H1 (cell line): Measurements from ENCODE around the gene KCTD21. TPM values are rescaled to one million over a fixed set of nuclear protein-coding genes. Genes with fewer than 3 reads are reported as not detected.
A peak's percentile ranks its signal among the peaks of the same experiment; 100 is the strongest.

Experiments
- CTCF ChIA-PET: fragments of 300-600 bp; sonication (Branson Sonifier 250); formaldehyde crosslinking; loops from one replicate; lab custom pipeline; 2021; ENCODE audit not compliant: partially characterized antibody; lab: Charles Lee
- POLR2A ChIA-PET: fragments of 300-600 bp; sonication (Branson Sonifier 250); formaldehyde crosslinking; loops from one replicate; lab custom pipeline; 2021; ENCODE audit warnings: inconsistent platforms; ENCODE audit not compliant: partially characterized antibody; lab: Charles Lee
- DNase-seq, 2 experiments: peaks; one replicate each; pipeline versions ENCODE4 v3.0.0 to v3.0.0-alpha.2; 2010 to 2022; ENCODE audit warnings: low spot score in 2 of 2, low read depth in 1 of 2, mixed read lengths in 1 of 2
- FAIRE-seq: peaks from 2 replicates; lab custom pipeline; 2011; peaks lifted over from hg19 to GRCh38; lab: Jason Lieb, UNC
- H2AFZ ChIP-seq: 2 replicates; pipeline ENCODE4 v1.8.1; 2012; ENCODE audit warnings: low read length, inconsistent platforms
- H2AK5ac ChIP-seq: 2 replicates; pipeline ENCODE4 v1.6.1; 2013; ENCODE audit warnings: low read depth, low read length
- H2BK120ac ChIP-seq: replicated peaks from 2 replicates; pipeline ENCODE3; 2013; ENCODE audit warnings: low read depth, low read length, inconsistent platforms
- H2BK12ac ChIP-seq: 2 replicates; pipeline ENCODE4 v1.6.1; 2013; ENCODE audit warnings: low read depth, low read length
- H2BK15ac ChIP-seq: 2 replicates; pipeline ENCODE4 v1.6.1; 2013; ENCODE audit warnings: low read length
- H2BK20ac ChIP-seq: 2 replicates; pipeline ENCODE4 v1.6.1; 2013; ENCODE audit warnings: low read length
- H2BK5ac ChIP-seq: 2 replicates; pipeline ENCODE4 v1.6.1; 2013; ENCODE audit warnings: low read depth, low read length
- H3K14ac ChIP-seq: 2 replicates; pipeline ENCODE4 v1.6.1; 2013; ENCODE audit warnings: inconsistent platforms; ENCODE audit not compliant: insufficient read length
- H3K18ac ChIP-seq: 2 replicates; pipeline ENCODE4 v1.6.1; 2013; ENCODE audit warnings: low read length; ENCODE audit errors: extremely low read depth
- H3K23ac ChIP-seq: 2 replicates; pipeline ENCODE4 v1.6.1; 2013; ENCODE audit warnings: inconsistent platforms; ENCODE audit not compliant: insufficient read length
- H3K23me2 ChIP-seq: 2 replicates; pipeline ENCODE4 v1.6.1; 2013; ENCODE audit warnings: low read depth, low read length
- H3K27ac ChIP-seq: 2 replicates; pipeline ENCODE4 v1.6.1; 2011; ENCODE audit warnings: low read depth, low read length, inconsistent platforms
- H3K27me3 ChIP-seq, 4 experiments: replicated peaks in 1 of 4; 1 replicate in 1 of 4; 2 replicates in 3 of 4; pipeline versions ENCODE4 v1.6.1 to v1.8.1; 2011 to 2013; ENCODE audit warnings: low read length in 3 of 4, mild to moderate bottlenecking in 3 of 4, inconsistent platforms in 2 of 4, mixed read lengths in 2 of 4, moderate library complexity in 1 of 4; ENCODE audit not compliant: control insufficient read depth in 3 of 4, insufficient read depth in 3 of 4; ENCODE audit errors: extremely low read depth in 1 of 4
- H3K36me3 ChIP-seq, 4 experiments: 2 replicates each; pipeline versions ENCODE4 v1.6.1 to v1.8.1; 2011 to 2013; ENCODE audit warnings: mild to moderate bottlenecking in 4 of 4, low read length in 3 of 4, moderate library complexity in 2 of 4, control low read depth in 1 of 4, inconsistent platforms in 1 of 4; ENCODE audit not compliant: insufficient read depth in 4 of 4, control insufficient read depth in 2 of 4
- H3K4ac ChIP-seq: replicated peaks from 2 replicates; pipeline ENCODE3; 2013; ENCODE audit warnings: low read length, low read depth, mixed read lengths, inconsistent platforms; ENCODE audit not compliant: insufficient read length
- H3K4me1 ChIP-seq, 4 experiments: replicated peaks in 1 of 4; 1 replicate in 1 of 4; 2 replicates in 3 of 4; pipeline versions ENCODE4 v1.6.1 to v1.8.1; 2011 to 2013; ENCODE audit warnings: low read length in 3 of 4, inconsistent platforms in 2 of 4, mixed read lengths in 1 of 4; ENCODE audit not compliant: insufficient read depth in 4 of 4, control insufficient read depth in 3 of 4
- H3K4me2 ChIP-seq, 2 experiments: 2 replicates each; pipeline versions ENCODE4 v1.6.1 to v1.8.1; 2011 to 2013; ENCODE audit warnings: low read depth in 2 of 2, low read length in 2 of 2, control low read depth in 1 of 2, inconsistent platforms in 1 of 2, mild to moderate bottlenecking in 1 of 2; ENCODE audit not compliant: insufficient read depth in 1 of 2
- H3K4me3 ChIP-seq, 4 experiments: fragments of 200-600, 300-600 bp in 1 of 4; sonication (generic), shearing (Covaris generic), sonication (Bioruptor Twin) in 1 of 4; 2 replicates each; pipeline versions ENCODE4 v1.5.1 to v1.8.1; 2011 to 2016; ENCODE audit warnings: low read length in 4 of 4, low read depth in 3 of 4, control low read depth in 2 of 4, inconsistent platforms in 2 of 4, mild to moderate bottlenecking in 2 of 4, mixed read lengths in 1 of 4, moderate library complexity in 1 of 4; ENCODE audit not compliant: insufficient read depth in 2 of 4; ENCODE audit errors: extremely low read depth in 1 of 4
- H3K56ac ChIP-seq: replicated peaks from 2 replicates; pipeline ENCODE3; 2013; ENCODE audit warnings: low read depth, mild to moderate bottlenecking, mixed read lengths, low read length, inconsistent platforms; ENCODE audit not compliant: insufficient read length
- H3K79me1 ChIP-seq: 2 replicates; pipeline ENCODE4 v1.6.1; 2013; ENCODE audit warnings: low read depth, low read length, control low read depth
- H3K79me2 ChIP-seq, 2 experiments: 2 replicates each; pipeline versions ENCODE4 v1.6.1 to v1.8.1; 2012 to 2013; ENCODE audit warnings: low read length in 2 of 2, mild to moderate bottlenecking in 2 of 2, inconsistent platforms in 1 of 2; ENCODE audit not compliant: insufficient read depth in 2 of 2, control insufficient read depth in 1 of 2
- H3K9ac ChIP-seq, 4 experiments: replicated peaks in 1 of 4; 1 replicate in 1 of 4; 2 replicates in 3 of 4; pipeline versions ENCODE4 v1.6.1 to v1.8.1; 2011 to 2013; ENCODE audit warnings: low read depth in 3 of 4, low read length in 3 of 4, control low read depth in 2 of 4, mild to moderate bottlenecking in 2 of 4, moderate library complexity in 2 of 4, inconsistent platforms in 1 of 4; ENCODE audit errors: extremely low read depth in 1 of 4
- H3K9me3 ChIP-seq, 2 experiments: 2 replicates each; pipeline versions ENCODE4 v1.6.1 to v1.8.1; 2012 to 2013; ENCODE audit warnings: mild to moderate bottlenecking in 2 of 2, moderate library complexity in 2 of 2, control low read depth in 1 of 2, inconsistent platforms in 1 of 2, low read depth in 1 of 2, low read length in 1 of 2, mixed read lengths in 1 of 2; ENCODE audit not compliant: insufficient read depth in 2 of 2
- H4K20me1 ChIP-seq, 2 experiments: replicated peaks in 1 of 2; 2 replicates each; pipeline versions ENCODE3 to v1.8.1; 2011 to 2013; ENCODE audit warnings: inconsistent platforms in 2 of 2, low read length in 2 of 2, mild to moderate bottlenecking in 1 of 2; ENCODE audit not compliant: insufficient read depth in 2 of 2, control insufficient read depth in 1 of 2
- H4K5ac ChIP-seq: 2 replicates; pipeline ENCODE4 v1.6.1; 2013; ENCODE audit warnings: low read length, low read depth, mixed read lengths, inconsistent platforms; ENCODE audit not compliant: insufficient read length
- H4K8ac ChIP-seq: 2 replicates; pipeline ENCODE4 v1.8.0; 2013; ENCODE audit warnings: mild to moderate bottlenecking, moderate library complexity, low read length, inconsistent platforms; ENCODE audit not compliant: insufficient read depth; ENCODE audit errors: extremely low read depth
- H4K91ac ChIP-seq: replicated peaks from 2 replicates; pipeline ENCODE3; 2013; ENCODE audit warnings: low read length, mixed read lengths, inconsistent platforms; ENCODE audit not compliant: insufficient read length
- ASH2L ChIP-seq: fragments of 200-600, 300-600 bp; sonication (generic); IDR thresholded peaks from one replicate; pipeline ENCODE4 v1.7.1; 2017; ENCODE audit warnings: low read length
- BRCA1 ChIP-seq: IDR thresholded peaks from 2 replicates; pipeline ENCODE4 v1.6.1; 2012; ENCODE audit warnings: low read depth, low read length, improper control_type of control experiment
- CBX5 ChIP-seq: fragments of 300-800, 300-1000 bp; sonication (generic); IDR thresholded peaks from 2 replicates; pipeline ENCODE4 v1.7.1; 2016; ENCODE audit warnings: antibody characterized with exemption, low read length, low read depth
- HDAC6 ChIP-seq: IDR thresholded peaks from one replicate; pipeline ENCODE4 v1.7.1; 2012; ENCODE audit warnings: low read depth, mild to moderate bottlenecking, inconsistent platforms, low read length, moderate library complexity
- KDM4A ChIP-seq: IDR thresholded peaks from one replicate; pipeline ENCODE4 v1.7.1; 2012; ENCODE audit warnings: low read depth, mild to moderate bottlenecking, moderate library complexity, low read length, inconsistent platforms; ENCODE audit not compliant: severe bottlenecking
- RNF2 ChIP-seq: fragments of 200-900, 300-1000 bp; sonication (generic); IDR thresholded peaks from 2 replicates; pipeline ENCODE4 v1.7.1; 2016; ENCODE audit warnings: borderline replicate concordance, low read depth, mild to moderate bottlenecking, antibody characterized with exemption, low read length; ENCODE audit not compliant: poor library complexity, severe bottlenecking; ENCODE audit errors: missing control alignments
- TAF1 ChIP-seq: IDR thresholded peaks from 2 replicates; pipeline ENCODE4 v1.6.1; 2011; ENCODE audit warnings: mild to moderate bottlenecking, low read depth, low read length
- TEAD4 ChIP-seq: IDR thresholded peaks from 2 replicates; pipeline ENCODE4 v1.6.1; 2012; ENCODE audit warnings: low read depth, low read length, inconsistent platforms, mixed read lengths
- WGBS, 2 experiments: shearing (Covaris generic) in 1 of 2; methylation state at CpG; one replicate each; pipeline versions ENCODE4 v1.1.6 to v1.1.7; 2013 to 2015; ENCODE audit warnings: low lambda C conversion rate in 2 of 2, mixed read lengths in 2 of 2, inconsistent platforms in 1 of 2, low coverage in 1 of 2, missing lambda C conversion rate in 1 of 2; ENCODE audit not compliant: insufficient replicate concordance in 2 of 2, insufficient coverage in 1 of 2, insufficient read length in 1 of 2; ENCODE audit errors: extremely low coverage in 1 of 2, missing lambda C conversion rate in 1 of 2; 5-methylcytosine and 5-hydroxymethylcytosine counted together
- polyA plus RNA-seq, 7 experiments: library from polyadenylated mRNA; depleted of rRNA in 3 of 7; stranded (reverse) in 5 of 7; unstranded in 2 of 7; fragments of >200 nt in 5 of 7; fragments of 200-250 nt in 2 of 7; gene quantifications; 1 replicate in 5 of 7; 2 replicates in 1 of 7; 4 replicates in 1 of 7; pipeline versions ENCODE4 v1.2.1 to v1.2.3, GENCODE V29; 2011 to 2013; ENCODE audit warnings: missing spikeins in 2 of 7, mixed read lengths in 2 of 7
- total RNA-seq: library from RNA; stranded (reverse); fragmentation: NEBNext Ultra II Directional; extraction: Animal tissue kit (Norgen Biotek cat#: 25700); gene quantifications from 2 replicates; pipeline ENCODE4 v1.2.1, GENCODE V29; 2021
- TF ChIP-seq, protein P1 (sequence below): IDR thresholded peaks from 2 replicates; pipeline ENCODE4 v1.6.1; 2012; ENCODE audit warnings: inconsistent platforms
- TF ChIP-seq, protein P2 (sequence below): IDR thresholded peaks from 2 replicates; pipeline ENCODE4 v1.6.1; 2012; ENCODE audit warnings: inconsistent platforms
- TF ChIP-seq, protein P3 (sequence below): IDR thresholded peaks from 2 replicates; pipeline ENCODE4 v1.6.1; 2011; ENCODE audit warnings: low read length, improper control_type of control experiment

The KCTD21 gene
- total and polyA plus RNA-seq, 2 of the 8 experiments (the other 6 are each of a cell fraction or from before 2014, with no cell fraction given): 3.2 to 4.1 TPM

DNA sequence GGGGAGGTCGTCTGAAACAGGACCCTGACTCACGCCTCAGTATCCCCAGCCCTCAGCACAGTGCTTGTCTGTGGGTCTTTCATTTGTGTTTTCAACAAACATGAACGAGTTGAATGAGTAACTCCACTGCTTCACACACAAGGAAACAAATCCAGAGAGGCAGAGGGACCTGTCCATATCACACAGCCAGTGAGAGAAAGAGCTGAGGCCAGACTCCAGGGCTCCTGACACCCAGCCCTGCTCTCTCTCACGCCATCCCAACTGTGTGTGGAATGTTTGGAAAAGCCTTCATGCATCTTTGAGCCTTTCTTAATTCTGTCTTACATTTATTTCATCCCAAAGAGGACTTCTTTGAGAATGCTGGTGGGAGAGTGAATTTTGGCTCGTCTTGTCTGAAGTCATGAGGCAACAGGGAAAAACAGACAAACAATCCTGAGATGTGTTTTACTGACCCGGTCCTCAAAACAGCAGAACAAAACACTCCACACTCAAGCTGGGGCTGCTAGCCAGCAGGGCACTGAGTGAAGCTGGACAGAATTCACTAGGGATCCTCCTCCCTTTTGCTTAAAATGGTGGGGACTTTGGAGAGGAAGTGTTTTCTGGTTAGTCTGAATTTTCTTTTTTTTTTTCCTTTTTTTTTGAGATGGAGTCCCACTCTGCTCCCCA, 29.3 kb downstream of the KCTD21 start:
- no peak overlapping the region for H2BK120ac ChIP-seq
- no peak overlapping the region for H3K4me2 ChIP-seq
- no peaks in the 10 kb centered on the region for H3K23me2 ChIP-seq
- H3K27ac ChIP-seq: no peak overlapping the region
- no peaks in the 10 kb centered on the region for H4K20me1 ChIP-seq
- no peak overlapping the region for H3K4ac ChIP-seq
- no peak overlapping the region for H4K5ac ChIP-seq
- no peak overlapping the region for H3K56ac ChIP-seq
- no peak for DNase-seq
- no peaks in the 10 kb centered on the region for H3K79me2 ChIP-seq
- H3K9me3 ChIP-seq: no peaks in the 10 kb centered on the region
- ChIA-PET CTCF (no interaction called here), POLR2A (interaction anchor here (1.1 kb wide), 2 partner anchors 20 to 80 kb away, joined by 3 read pairs; partner anchors contain the start of genes ALG8 and NDUFC2)
- no peak overlapping the region for H3K4me3 ChIP-seq
- no peak for FAIRE-seq
- H2BK15ac ChIP-seq: no peak overlapping the region
- no peak overlapping the region for H2BK12ac ChIP-seq
- H4K8ac ChIP-seq: no peak overlapping the region
- H3K23ac ChIP-seq: no peak overlapping the region
- H3K14ac ChIP-seq: no peak overlapping the region
- no peak overlapping the region for H4K91ac ChIP-seq
- no peaks in the 10 kb centered on the region for H3K4me1 ChIP-seq
- H3K18ac ChIP-seq: no peak overlapping the region
- H2AFZ ChIP-seq: peak overlapping the region; percentile 16; the same call in 1 of the 2 replicates
- H3K36me3 ChIP-seq: no peaks in the 10 kb centered on the region
- H2BK20ac ChIP-seq: no peak overlapping the region
- H2AK5ac ChIP-seq: no peak overlapping the region
- H3K9ac ChIP-seq: no peak overlapping the region
- WGBS, 2 experiments: 72% methylated on average over 6 of the region's 6 CpGs; no CpG with 5 or more reads in 1 of the 2 experiments
- no peak overlapping the region for H2BK5ac ChIP-seq
- no peaks in the 10 kb centered on the region for H3K79me1 ChIP-seq
- H3K27me3 ChIP-seq: no peaks in the 10 kb centered on the region
- TF ChIP-seq TEAD4 (no peak), TAF1 (no peak), ASH2L (no peak), KDM4A (no peak), RNF2 (no peak), HDAC6 (no peak), BRCA1 (no peak), CBX5 (no peak)
- TF ChIP-seq, protein P1, sequence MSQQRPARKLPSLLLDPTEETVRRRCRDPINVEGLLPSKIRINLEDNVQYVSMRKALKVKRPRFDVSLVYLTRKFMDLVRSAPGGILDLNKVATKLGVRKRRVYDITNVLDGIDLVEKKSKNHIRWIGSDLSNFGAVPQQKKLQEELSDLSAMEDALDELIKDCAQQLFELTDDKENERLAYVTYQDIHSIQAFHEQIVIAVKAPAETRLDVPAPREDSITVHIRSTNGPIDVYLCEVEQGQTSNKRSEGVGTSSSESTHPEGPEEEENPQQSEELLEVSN: no peak
- TF ChIP-seq, protein P2, sequence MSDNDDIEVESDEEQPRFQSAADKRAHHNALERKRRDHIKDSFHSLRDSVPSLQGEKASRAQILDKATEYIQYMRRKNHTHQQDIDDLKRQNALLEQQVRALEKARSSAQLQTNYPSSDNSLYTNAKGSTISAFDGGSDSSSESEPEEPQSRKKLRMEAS: no peak
- TF ChIP-seq, protein P3, sequence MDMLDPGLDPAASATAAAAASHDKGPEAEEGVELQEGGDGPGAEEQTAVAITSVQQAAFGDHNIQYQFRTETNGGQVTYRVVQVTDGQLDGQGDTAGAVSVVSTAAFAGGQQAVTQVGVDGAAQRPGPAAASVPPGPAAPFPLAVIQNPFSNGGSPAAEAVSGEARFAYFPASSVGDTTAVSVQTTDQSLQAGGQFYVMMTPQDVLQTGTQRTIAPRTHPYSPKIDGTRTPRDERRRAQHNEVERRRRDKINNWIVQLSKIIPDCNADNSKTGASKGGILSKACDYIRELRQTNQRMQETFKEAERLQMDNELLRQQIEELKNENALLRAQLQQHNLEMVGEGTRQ: no peak
